Ectodermal cell (in vitro differentiated cells): ENCODE data around the gene VIT.

Experiments
- H3K27ac ChIP-seq: 2 replicates; pipeline ENCODE4 v1.7.0; 2013; ENCODE audit warnings: mild to moderate bottlenecking, low read depth, low read length; ENCODE audit not compliant: insufficient read depth, poor library complexity, severe bottlenecking
- H3K27me3 ChIP-seq: 2 replicates; pipeline ENCODE4 v1.7.0; 2013; ENCODE audit warnings: mild to moderate bottlenecking, low read length; ENCODE audit not compliant: insufficient read depth, control insufficient read depth, poor library complexity, severe bottlenecking
- H3K36me3 ChIP-seq: one replicate; pipeline ENCODE4 v1.7.0; 2013; ENCODE audit warnings: low read length; ENCODE audit not compliant: control insufficient read depth, insufficient read depth
- H3K4me1 ChIP-seq: one replicate; pipeline ENCODE4 v1.7.0; 2013; ENCODE audit warnings: low read length; ENCODE audit not compliant: control insufficient read depth, insufficient read depth
- H3K4me3 ChIP-seq: 2 replicates; pipeline ENCODE4 v1.7.0; 2013; ENCODE audit warnings: low read depth, low read length, control low read depth; ENCODE audit not compliant: insufficient read depth
- H3K9me3 ChIP-seq: 2 replicates; pipeline ENCODE4 v1.7.0; 2013; ENCODE audit warnings: mild to moderate bottlenecking, low read length, moderate library complexity; ENCODE audit not compliant: control insufficient read depth
- WGBS, 2 experiments: methylation state at CpG; one replicate each; pipeline ENCODE4 v1.1.7; 2013; ENCODE audit warnings: missing lambda C conversion rate in 2 of 2; 5-methylcytosine and 5-hydroxymethylcytosine counted together

Gene VIT

DNA sequence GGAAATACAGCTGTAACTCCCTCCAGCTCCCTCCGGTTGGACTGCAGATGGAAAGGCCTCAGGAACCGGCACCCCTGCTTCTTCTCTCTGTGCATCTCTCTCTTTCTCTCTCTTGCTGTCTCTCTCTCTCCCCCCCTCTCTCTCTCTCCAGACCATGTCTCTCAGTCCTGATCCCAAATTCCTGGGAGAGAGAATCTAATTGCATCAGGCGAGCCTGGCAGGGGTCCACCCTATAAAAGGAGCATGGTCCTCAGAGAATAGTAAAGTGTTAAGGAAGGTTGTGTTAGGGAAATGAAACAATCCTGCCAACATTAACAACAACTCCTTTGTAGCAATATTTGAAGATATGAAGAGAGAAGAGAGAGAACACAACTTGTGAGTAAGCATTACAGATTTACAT lies 36.7 kb downstream of the VIT start:
- Histone ChIP-seq H3K36me3 (no peaks in the 10 kb centered on the region), H3K27ac (no peak overlapping the region)
- 82 to 83% methylated on average over 2 of the region's 3 CpGs for WGBS, 2 experiments

DNA sequence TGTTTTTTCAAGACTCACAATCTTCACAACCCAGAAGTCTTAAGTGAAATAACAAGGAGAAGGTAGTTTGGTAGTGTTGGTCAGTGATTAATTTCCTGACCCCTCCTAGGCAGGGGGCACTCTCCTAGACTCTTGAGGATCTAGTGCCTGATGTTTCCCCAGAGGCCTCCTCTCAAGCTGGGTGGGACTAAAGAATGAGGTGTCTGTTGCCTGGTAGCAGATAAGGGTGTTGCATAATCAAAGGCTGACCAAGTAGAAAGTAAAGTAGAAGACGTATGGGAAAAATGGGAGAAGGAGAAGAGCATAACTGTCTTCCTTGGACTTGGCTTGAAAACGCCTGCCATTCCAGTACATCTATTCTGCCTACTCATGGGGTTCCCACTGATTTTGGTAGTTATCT lies 37.8 kb downstream of the VIT start:
- H3K27me3 ChIP-seq: no peaks in the 10 kb centered on the region
- H3K4me3 ChIP-seq: no peak overlapping the region
- WGBS, 2 experiments: 91 to 98% methylated on average over 2 of the region's 2 CpGs
- no peaks in the 10 kb centered on the region for H3K9me3 ChIP-seq
- no peak overlapping the region for H3K27ac ChIP-seq
- no peaks in the 10 kb centered on the region for H3K4me1 ChIP-seq
- H3K36me3 ChIP-seq: no peaks in the 10 kb centered on the region

More for the DNA sequence above, 36.7 kb downstream of the VIT start:
- Histone ChIP-seq H3K4me1 (no peaks in the 10 kb centered on the region), H3K4me3 (no peak overlapping the region), H3K27me3 (no peaks in the 10 kb centered on the region), H3K9me3 (no peaks in the 10 kb centered on the region)

DNA sequence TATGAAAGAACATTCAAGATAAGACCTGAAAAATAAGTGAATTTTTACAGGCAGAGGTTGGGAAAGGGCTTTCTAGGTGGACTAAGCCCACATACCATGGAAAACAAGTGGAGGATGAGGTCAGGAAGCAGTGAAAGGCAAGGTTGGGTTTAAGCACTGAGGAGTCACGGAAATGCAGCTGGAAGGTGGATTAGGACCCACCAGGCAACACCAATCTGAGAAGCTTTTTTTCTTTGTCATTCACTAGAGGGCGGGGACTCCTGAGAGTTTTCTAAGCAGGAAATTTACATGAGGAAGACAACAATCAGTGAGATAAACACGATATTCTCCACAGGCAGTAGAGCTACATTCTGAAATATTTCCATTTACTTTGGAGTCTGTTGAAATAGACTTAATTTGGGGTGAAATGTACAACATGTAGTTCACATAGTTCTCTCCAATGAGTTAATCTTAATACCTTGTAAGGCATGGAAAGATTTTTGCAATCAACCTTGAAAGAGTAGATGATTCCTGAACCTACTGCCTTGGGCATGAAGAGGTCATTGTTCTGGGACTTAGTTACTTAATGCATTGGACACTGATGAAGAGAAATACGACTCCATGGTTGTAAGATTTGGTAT lies 40.7 kb downstream of the VIT start:
- WGBS, 2 experiments: 63 to 64% methylated on average over 3 to 4 of the region's 4 CpGs
- Histone ChIP-seq H3K4me1 (no peaks in the 10 kb centered on the region), H3K36me3 (no peaks in the 10 kb centered on the region), H3K27ac (no peak overlapping the region), H3K9me3 (no peaks in the 10 kb centered on the region), H3K27me3 (no peaks in the 10 kb centered on the region), H3K4me3 (no peak overlapping the region)

DNA sequence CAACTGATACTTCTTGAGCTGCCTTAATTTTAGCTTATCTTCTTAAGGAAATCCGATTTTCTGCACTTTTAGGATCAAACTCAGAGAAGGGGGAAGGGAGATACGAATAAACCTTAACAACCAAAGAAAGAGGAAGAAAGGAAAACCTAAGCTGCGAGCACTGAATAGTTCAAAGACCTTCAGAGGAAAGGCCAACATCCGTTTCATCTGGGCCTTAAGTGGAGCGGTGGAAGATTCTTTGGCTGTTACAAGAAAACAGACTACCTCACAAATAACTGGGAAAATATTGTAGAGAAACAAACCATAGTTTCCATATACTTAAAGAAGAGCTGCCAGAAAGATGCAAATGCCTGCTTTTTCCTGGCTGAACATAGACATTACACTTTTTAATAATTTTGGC lies 43.6 kb downstream of the VIT start:
- H3K27me3 ChIP-seq: no peaks in the 10 kb centered on the region
- WGBS, 2 experiments: 72 to 79% methylated on average over 4 to 5 of the region's 5 CpGs
- no peaks in the 10 kb centered on the region for H3K4me1 ChIP-seq
- H3K9me3 ChIP-seq: no peaks in the 10 kb centered on the region
- no peaks in the 10 kb centered on the region for H3K36me3 ChIP-seq
- H3K27ac ChIP-seq: no peak overlapping the region
- no peak overlapping the region for H3K4me3 ChIP-seq

DNA sequence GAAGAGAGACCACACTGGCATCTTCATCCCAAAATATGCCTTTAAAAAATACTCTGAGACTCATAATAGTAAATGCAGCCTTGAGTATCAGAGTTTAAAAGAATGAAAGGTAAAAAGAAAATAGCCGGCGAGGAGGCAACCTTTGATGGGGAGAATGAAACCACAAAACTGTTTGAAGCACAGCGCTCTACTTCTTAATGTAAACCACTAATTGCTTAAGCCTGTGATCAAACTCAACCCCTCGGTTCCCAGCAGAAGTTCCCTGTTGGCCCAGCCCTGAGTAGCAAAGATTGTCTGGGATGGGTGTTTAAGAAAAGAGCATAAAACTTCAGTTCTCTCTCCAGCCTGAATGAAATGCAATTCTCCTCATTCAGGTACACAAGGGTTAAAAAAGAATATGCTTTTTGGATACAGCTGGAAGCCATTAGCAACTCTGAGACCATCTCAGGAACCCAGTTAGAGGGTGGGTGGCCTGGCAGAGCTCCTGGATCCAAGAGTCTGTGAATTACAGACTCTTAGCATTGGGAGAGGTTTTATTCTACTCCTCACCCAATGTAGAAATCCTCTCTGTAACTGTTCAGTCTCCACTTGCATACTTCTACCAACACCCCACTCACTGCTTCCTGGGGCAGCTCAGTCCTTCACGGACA lies 44.8 kb downstream of the VIT start:
- H3K27me3 ChIP-seq: no peaks in the 10 kb centered on the region
- H3K4me1 ChIP-seq: no peaks in the 10 kb centered on the region
- WGBS, 2 experiments: 71 to 74% methylated on average over 5 of the region's 5 CpGs
- H3K27ac ChIP-seq: no peak overlapping the region
- no peak overlapping the region for H3K4me3 ChIP-seq
- no peaks in the 10 kb centered on the region for H3K9me3 ChIP-seq
- H3K36me3 ChIP-seq: no peaks in the 10 kb centered on the region

DNA sequence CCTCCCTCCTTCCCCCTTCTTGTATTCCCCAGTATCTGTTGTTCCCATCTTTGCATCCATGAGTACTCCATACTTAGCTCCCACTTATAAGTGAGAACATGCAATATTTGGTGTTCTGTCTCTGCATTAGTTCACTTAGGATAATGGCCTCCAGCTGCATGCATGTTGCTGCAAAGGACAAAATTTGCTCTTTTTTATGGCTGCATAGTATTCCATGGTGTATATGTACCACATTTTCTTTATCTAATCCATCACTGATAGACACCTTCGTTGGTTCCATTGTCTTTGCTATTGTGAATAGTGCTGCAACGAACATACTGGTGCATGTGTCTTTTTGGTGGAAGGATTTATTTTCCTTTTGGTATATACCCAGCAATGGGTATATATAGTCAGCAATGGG lies 47.4 kb downstream of the VIT start:
- Histone ChIP-seq H3K27ac (no peak overlapping the region), H3K4me3 (no peak overlapping the region), H3K9me3 (no peaks in the 10 kb centered on the region), H3K4me1 (no peaks in the 10 kb centered on the region), H3K36me3 (no peaks in the 10 kb centered on the region), H3K27me3 (no peaks in the 10 kb centered on the region)
- WGBS, 2 experiments: 84 to 90% methylated on average over 2 of the region's 2 CpGs

DNA sequence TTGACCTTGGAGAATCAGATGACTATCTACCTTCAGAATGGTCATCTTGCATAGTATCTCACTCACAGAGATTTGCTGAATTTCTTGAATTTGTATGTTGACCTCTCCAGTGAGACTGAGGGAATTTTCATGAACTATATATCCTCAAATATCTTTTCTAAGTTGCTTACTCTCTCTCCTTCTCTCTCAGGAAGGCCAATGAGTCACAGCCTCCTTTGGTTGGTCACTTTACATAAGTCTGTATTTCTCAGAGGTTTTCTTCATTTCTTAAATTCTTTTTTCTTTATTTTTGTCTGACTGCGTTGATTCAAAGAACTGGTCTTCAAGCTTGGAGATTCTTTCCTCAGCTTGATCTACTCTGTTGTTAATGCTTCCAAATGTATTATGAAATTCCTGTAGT lies 51.7 kb downstream of the VIT start:
- Histone ChIP-seq H3K4me3 (no peak overlapping the region), H3K4me1 (no peaks in the 10 kb centered on the region), H3K27ac (no peak overlapping the region), H3K36me3 (no peaks in the 10 kb centered on the region), H3K27me3 (no peaks in the 10 kb centered on the region), H3K9me3 (no peaks in the 10 kb centered on the region)
- WGBS, 2 experiments: 86% methylated on average over 1 of the region's 1 CpG; no CpG with 5 or more reads in 1 of the 2 experiments

DNA sequence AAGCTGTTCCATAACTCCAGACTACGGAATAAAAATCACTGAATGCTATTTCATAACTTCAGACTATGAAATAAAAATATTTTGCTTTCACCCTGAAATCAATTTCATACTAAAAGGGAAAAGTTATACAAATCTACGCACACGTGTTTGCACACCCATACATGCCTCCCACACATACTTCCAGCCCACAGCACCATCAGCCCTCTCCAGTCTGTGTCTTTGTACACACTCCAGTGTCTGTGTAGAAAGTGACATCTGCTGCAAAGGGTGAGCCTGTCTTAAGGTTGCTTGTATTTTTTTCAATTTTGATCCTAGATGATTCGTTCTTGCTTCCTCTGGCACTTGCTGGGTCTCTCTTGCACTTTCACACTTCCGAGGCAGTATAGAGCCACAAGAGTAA lies 53.6 kb downstream of the VIT start:
- Histone ChIP-seq H3K4me3 (no peak overlapping the region), H3K4me1 (no peaks in the 10 kb centered on the region), H3K36me3 (no peaks in the 10 kb centered on the region), H3K27ac (no peak overlapping the region), H3K27me3 (no peaks in the 10 kb centered on the region), H3K9me3 (no peaks in the 10 kb centered on the region)
- WGBS, 2 experiments: 90 to 91% methylated on average over 5 of the region's 5 CpGs

DNA sequence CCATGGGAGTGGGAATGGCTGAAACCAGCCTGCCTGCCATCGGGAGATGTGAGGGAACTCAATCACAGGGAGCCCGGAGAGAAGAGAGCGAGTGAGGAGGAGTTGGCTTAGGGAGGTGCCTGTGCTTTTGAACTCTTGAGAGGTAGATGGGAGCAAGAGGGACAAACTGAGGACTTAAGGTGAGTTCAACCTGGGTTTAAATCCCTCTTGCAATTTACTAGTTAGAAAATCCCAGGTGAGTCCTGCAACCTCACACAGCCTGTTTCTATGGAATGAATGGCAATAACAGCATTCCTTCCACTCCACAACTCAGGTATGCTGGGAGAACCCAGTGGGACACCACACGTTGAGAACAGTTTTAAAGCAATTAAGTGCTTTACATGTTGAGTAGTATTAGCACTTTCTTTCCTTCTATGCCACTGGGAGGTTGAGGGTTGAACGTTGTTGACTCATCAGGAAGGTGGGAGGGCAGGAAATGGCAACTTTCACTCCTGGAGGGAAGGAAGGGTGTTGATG lies 57.3 kb downstream of the VIT start:
- no peaks in the 10 kb centered on the region for H3K9me3 ChIP-seq
- WGBS, 2 experiments: 45 to 56% methylated on average over 5 of the region's 5 CpGs
- no peak overlapping the region for H3K4me3 ChIP-seq
- H3K27me3 ChIP-seq: no peaks in the 10 kb centered on the region
- no peak overlapping the region for H3K27ac ChIP-seq
- H3K36me3 ChIP-seq: no peaks in the 10 kb centered on the region
- no peaks in the 10 kb centered on the region for H3K4me1 ChIP-seq

DNA sequence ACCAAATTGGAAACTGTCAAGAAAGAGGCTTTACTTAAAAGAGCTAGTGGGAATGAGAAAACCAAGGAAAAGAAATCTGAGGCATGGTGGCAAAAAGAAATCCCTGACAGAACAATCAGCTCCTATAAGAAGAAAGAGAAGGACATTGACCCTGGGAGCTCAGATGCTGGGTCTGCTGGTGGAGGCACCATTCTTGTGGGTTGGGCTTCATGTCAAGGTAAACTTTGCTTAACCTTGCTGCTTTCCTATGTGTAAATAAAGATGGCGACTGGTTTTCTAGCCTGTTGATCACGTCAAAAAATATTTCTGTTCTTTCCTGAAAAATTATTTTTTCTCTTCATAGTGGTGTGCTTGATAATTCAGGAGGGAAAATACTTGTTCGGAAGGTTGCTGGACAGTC lies 58.1 kb downstream of the VIT start:
- no peaks in the 10 kb centered on the region for H3K9me3 ChIP-seq
- H3K27me3 ChIP-seq: no peaks in the 10 kb centered on the region
- H3K4me3 ChIP-seq: no peak overlapping the region
- no peaks in the 10 kb centered on the region for H3K4me1 ChIP-seq
- 94 to 97% methylated on average over 3 of the region's 3 CpGs for WGBS, 2 experiments
- no peaks in the 10 kb centered on the region for H3K36me3 ChIP-seq
- no peak overlapping the region for H3K27ac ChIP-seq
